Ovary (tissue), 3 donors: Measurements from ENCODE around the gene DOCK1.

Experiments
- CTCF ChIP-seq, 3 donors: fragments of 450-650 bp in 2 of 3; fragments of 200-600 bp in 1 of 3; IDR thresholded peaks; one replicate each; pipeline versions ENCODE4 v1.5.1 to v1.8.0; 2016 to 2022; ENCODE audit warnings: antibody characterized with exemption in 3 of 3, mild to moderate bottlenecking in 1 of 3
- EP300 ChIP-seq: sonication (generic); formaldehyde crosslinking; IDR thresholded peaks from one replicate; pipeline ENCODE4 v1.6.1; 2017; ENCODE audit warnings: antibody characterized with exemption
- POLR2A ChIP-seq: fragments of 450-650 bp; IDR thresholded peaks from one replicate; pipeline ENCODE4 v1.6.1; 2017; ENCODE audit warnings: antibody characterized with exemption, mild to moderate bottlenecking, moderate library complexity
- donor health status: DM: no; HTN: no; CAD: no.

GRCh38 chr10:127228195-127228787 is 323.1 kb downstream of the DOCK1 start:
- TF ChIP-seq CTCF (IDR thresholded peaks at IDR 0.05) (no peak), POLR2A (no peak), EP300 (no peak)
